ENCODE results near the gene PIGN.
A peak's percentile ranks its signal among the peaks of the same experiment; 100 is the strongest.

PIGN gene

GRCh38 chr18:62069556-62069955 is 117.3 kb downstream of the PIGN start:
- DNase-seq (ENCODE audit: low read depth), result peak; percentile 35
- H3K4me3 ChIP-seq (ENCODE audit: low read depth, low read length), result no peak overlapping the region
- TF ChIP-seq MAX (IDR thresholded peaks at IDR 0.05; ENCODE audit: low read depth, low read length), result no peak
- TF ChIP-seq CTCF (IDR thresholded peaks at IDR 0.05; ENCODE audit: low read depth, low read length), result no peak
- TF ChIP-seq POLR2A (IDR thresholded peaks at IDR 0.05; ENCODE audit: extremely low read depth, insufficient read length), result no peak
- TF ChIP-seq MYC (IDR thresholded peaks at IDR 0.05; ENCODE audit: low read depth, low read length), result no peak

- H3K4me3 ChIP-seq (ENCODE audit: low read depth, low read length), result no peak overlapping the region
- TF ChIP-seq MAX (IDR thresholded peaks at IDR 0.05; ENCODE audit: low read depth, low read length), result no peak
- no peak for TF ChIP-seq MYC (IDR thresholded peaks at IDR 0.05; ENCODE audit: low read depth, low read length)
- TF ChIP-seq POLR2A (IDR thresholded peaks at IDR 0.05; ENCODE audit: extremely low read depth, insufficient read length), result no peak
- no peak for TF ChIP-seq CTCF (IDR thresholded peaks at IDR 0.05; ENCODE audit: low read depth, low read length)
- no peak for DNase-seq (ENCODE audit: low read depth)
Measured at GRCh38 chr18:62066102-62066818, 120.6 kb downstream of the PIGN start.

GRCh38 chr18:62064361-62064760 is 122.5 kb downstream of the PIGN start:
- no peak for DNase-seq (ENCODE audit: low read depth)
- no peak overlapping the region for H3K4me3 ChIP-seq (ENCODE audit: low read depth, low read length)
- TF ChIP-seq MYC (IDR thresholded peaks at IDR 0.05; ENCODE audit: low read depth, low read length) (no peak), CTCF (IDR thresholded peaks at IDR 0.05; ENCODE audit: low read depth, low read length) (no peak), POLR2A (IDR thresholded peaks at IDR 0.05; ENCODE audit: extremely low read depth, insufficient read length) (no peak), MAX (IDR thresholded peaks at IDR 0.05; ENCODE audit: low read depth, low read length) (no peak)

- no peak for TF ChIP-seq MAX (IDR thresholded peaks at IDR 0.05; ENCODE audit: low read depth, low read length)
- no peak for TF ChIP-seq MYC (IDR thresholded peaks at IDR 0.05; ENCODE audit: low read depth, low read length)
- no peak for TF ChIP-seq POLR2A (IDR thresholded peaks at IDR 0.05; ENCODE audit: extremely low read depth, insufficient read length)
- H3K4me3 ChIP-seq (ENCODE audit: low read depth, low read length), result no peak overlapping the region
- DNase-seq (ENCODE audit: low read depth), result no peak
Measured at GRCh38 chr18:62061821-62062478, 124.9 kb downstream of the PIGN start.

GRCh38 chr18:62060820-62061219 is 126.0 kb downstream of the PIGN start:
- no peak for TF ChIP-seq MYC (IDR thresholded peaks at IDR 0.05; ENCODE audit: low read depth, low read length)
- no peak for TF ChIP-seq CTCF (IDR thresholded peaks at IDR 0.05; ENCODE audit: low read depth, low read length)
- no peak for TF ChIP-seq MAX (IDR thresholded peaks at IDR 0.05; ENCODE audit: low read depth, low read length)
- TF ChIP-seq POLR2A (IDR thresholded peaks at IDR 0.05; ENCODE audit: extremely low read depth, insufficient read length), result no peak
- H3K4me3 ChIP-seq (ENCODE audit: low read depth, low read length), result no peak overlapping the region
- no peak for DNase-seq (ENCODE audit: low read depth)

GRCh38 chr18:62054929-62055498 is 131.8 kb downstream of the PIGN start:
- H3K4me3 ChIP-seq (ENCODE audit: low read depth, low read length), result no peak overlapping the region
- DNase-seq (ENCODE audit: low read depth), result no peak
- TF ChIP-seq MAX (IDR thresholded peaks at IDR 0.05; ENCODE audit: low read depth, low read length) (no peak), POLR2A (IDR thresholded peaks at IDR 0.05; ENCODE audit: extremely low read depth, insufficient read length) (no peak), CTCF (IDR thresholded peaks at IDR 0.05; ENCODE audit: low read depth, low read length) (no peak), MYC (IDR thresholded peaks at IDR 0.05; ENCODE audit: low read depth, low read length) (no peak)
